Activated CD4-positive, alpha-beta T cell treated with anti-CD3 and anti-CD28 coated beads, Interleukin-2, amount 10 ng/mL, durations not matched to agents 24 days and 14 days (primary cell): ENCODE measurements around the gene ASIC1. TPM values are rescaled to one million over a fixed set of nuclear protein-coding genes. Genes with fewer than 3 reads are reported as not detected.
"Not testable (repeated sequence)": the region's sequence is repeated elsewhere in the genome, so short reads cannot be mapped to it uniquely, and the experiment has no call there.

Experiments used
- DNase-seq: peaks from one replicate; pipeline ENCODE4 v3.0.0; 2022
- H3K27ac Mint-ChIP-seq: one replicate; pipeline ENCODE4 v1.8.0; 2022; ENCODE audit warnings: mild to moderate bottlenecking, mixed read lengths
- H3K27me3 Mint-ChIP-seq: one replicate; pipeline ENCODE4 v1.8.0; 2022; ENCODE audit warnings: mixed read lengths
- H3K36me3 Mint-ChIP-seq: one replicate; pipeline ENCODE4 v1.8.0; 2022; ENCODE audit warnings: low read depth, mild to moderate bottlenecking, mixed read lengths
- H3K4me1 Mint-ChIP-seq: one replicate; pipeline ENCODE4 v1.8.0; 2021; ENCODE audit warnings: mixed read lengths
- H3K4me3 Mint-ChIP-seq: one replicate; pipeline ENCODE4 v1.8.0; 2022; ENCODE audit warnings: mild to moderate bottlenecking, moderate library complexity, mixed read lengths
- H3K9me3 Mint-ChIP-seq: one replicate; pipeline ENCODE4 v1.8.0; 2021; ENCODE audit warnings: mixed read lengths
- intact Hi-C: fragments of 100-400 bp; cut with micrococcal nuclease; formaldehyde crosslinking; loops from one replicate; pipeline ENCODE4 v1.15.1; 2023
- total RNA-seq: library from RNA; stranded (reverse); gene quantifications from 2 replicates; pipeline ENCODE4 v1.2.3, GENCODE V29; 2022

ASIC1 gene
- total RNA-seq, 1 donor from 2014 or later = 19.7 TPM

GRCh38 chr12:50074936-50075807 is 17.8 kb downstream of the ASIC1 start:
- peaks cover 13% of the 10 kb centered on the region for H3K4me1 Mint-ChIP-seq
- H3K4me3 Mint-ChIP-seq = no peak overlapping the region
- H3K36me3 Mint-ChIP-seq = no peaks in the 10 kb centered on the region
- H3K9me3 Mint-ChIP-seq = no peaks in the 10 kb centered on the region
- peak overlapping the region; percentile 41 for H3K27ac Mint-ChIP-seq
- peak; percentile 94 for DNase-seq
- intact Hi-C loops = loop anchor here (1.0 kb wide), 1 partner anchor 100 kb away; no protein-coding TSS in a partner anchor
- no peaks in the 10 kb centered on the region for H3K27me3 Mint-ChIP-seq

GRCh38 chr12:50075808-50076170 is 18.4 kb downstream of the ASIC1 start:
- peaks cover 7% of the 10 kb centered on the region for H3K4me1 Mint-ChIP-seq
- H3K36me3 Mint-ChIP-seq = no peaks in the 10 kb centered on the region
- H3K27ac Mint-ChIP-seq = no peak overlapping the region
- intact Hi-C loops = loop anchor here (1.0 kb wide), 1 partner anchor 100 kb away; no protein-coding TSS in a partner anchor
- no peak for DNase-seq
- no peaks in the 10 kb centered on the region for H3K27me3 Mint-ChIP-seq
- H3K9me3 Mint-ChIP-seq = no peaks in the 10 kb centered on the region
- H3K4me3 Mint-ChIP-seq = no peak overlapping the region

- Mint-ChIP-seq H3K4me1 (peaks cover 5% of the 10 kb centered on the region), H3K9me3 (no peaks in the 10 kb centered on the region), H3K36me3 (no peaks in the 10 kb centered on the region), H3K27ac (no peak overlapping the region), H3K27me3 (no peaks in the 10 kb centered on the region), H3K4me3 (no peak overlapping the region)
- intact Hi-C loops = no loop called here
- no peak for DNase-seq
These were observed 19.7 kb downstream of the ASIC1 start for GRCh38 chr12:50077099-50077498.

GRCh38 chr12:50078281-50078680 is 20.9 kb downstream of the ASIC1 start:
- Mint-ChIP-seq H3K4me3 (no peak overlapping the region), H3K9me3 (no peaks in the 10 kb centered on the region), H3K27ac (no peak overlapping the region), H3K4me1 (peaks cover 5% of the 10 kb centered on the region), H3K36me3 (no peaks in the 10 kb centered on the region), H3K27me3 (no peaks in the 10 kb centered on the region)
- no peak for DNase-seq
- intact Hi-C loops = no loop called here

GRCh38 chr12:50079771-50080170 is 22.4 kb downstream of the ASIC1 start:
- no peak for DNase-seq
- no peak overlapping the region for H3K4me3 Mint-ChIP-seq
- H3K27me3 Mint-ChIP-seq = no peaks in the 10 kb centered on the region
- intact Hi-C loops = no loop called here
- H3K27ac Mint-ChIP-seq = no peak overlapping the region
- no peaks in the 10 kb centered on the region for H3K9me3 Mint-ChIP-seq
- H3K36me3 Mint-ChIP-seq = no peaks in the 10 kb centered on the region
- H3K4me1 Mint-ChIP-seq = peaks cover 8% of the 10 kb centered on the region

- Mint-ChIP-seq H3K4me1 (peaks cover 11% of the 10 kb centered on the region), H3K36me3 (no peaks in the 10 kb centered on the region), H3K4me3 (no peak overlapping the region), H3K27ac (no peak overlapping the region), H3K27me3 (no peaks in the 10 kb centered on the region), H3K9me3 (no peaks in the 10 kb centered on the region)
- intact Hi-C loops = no loop called here
- DNase-seq = no peak
These were observed 23.9 kb downstream of the ASIC1 start for GRCh38 chr12:50081096-50081808.

GRCh38 chr12:50082644-50083043 is 25.2 kb downstream of the ASIC1 start:
- Mint-ChIP-seq H3K4me3 (no peak overlapping the region), H3K36me3 (peaks cover 12% of the 10 kb centered on the region), H3K9me3 (no peaks in the 10 kb centered on the region), H3K27me3 (no peaks in the 10 kb centered on the region), H3K27ac (peak overlapping the region; percentile 18), H3K4me1 (peaks cover 19% of the 10 kb centered on the region)
- intact Hi-C loops = no loop called here
- no peak for DNase-seq

- intact Hi-C loops = no loop called here
- no peak for DNase-seq
- peak overlapping the region; percentile 73 for H3K4me3 Mint-ChIP-seq
- H3K4me1 Mint-ChIP-seq = peaks cover 25% of the 10 kb centered on the region
- peak overlapping the region; percentile 79 for H3K27ac Mint-ChIP-seq
- no peaks in the 10 kb centered on the region for H3K9me3 Mint-ChIP-seq
- peaks cover 16% of the 10 kb centered on the region for H3K36me3 Mint-ChIP-seq
- H3K27me3 Mint-ChIP-seq = no peaks in the 10 kb centered on the region
These were observed 25.9 kb downstream of the ASIC1 start for GRCh38 chr12:50083301-50083700.

- DNase-seq, H3K27me3 Mint-ChIP-seq, H3K9me3 Mint-ChIP-seq: not testable (repeated sequence)
- intact Hi-C loops = loop anchor here (2.0 kb wide), 1 partner anchor 82 kb away; the partner anchor contains the start of gene CERS5
- Mint-ChIP-seq H3K4me1 (peaks cover 31% of the 10 kb centered on the region), H3K27ac (peak overlapping the region; percentile 95), H3K36me3 (peaks cover 26% of the 10 kb centered on the region), H3K4me3 (peak overlapping the region; percentile 93)
These were observed 27.0 kb downstream of the ASIC1 start for GRCh38 chr12:50084409-50084774.

- peaks cover 30% of the 10 kb centered on the region for H3K4me1 Mint-ChIP-seq
- H3K27me3 Mint-ChIP-seq = no peaks in the 10 kb centered on the region
- peak within 1 kb of the TSS; percentile 95 for H3K27ac Mint-ChIP-seq
- intact Hi-C loops = loop anchor here (1.0 to 2.0 kb wide), 2 partner anchors 27 to 82 kb away; partner anchors contain the start of genes CERS5 and COX14
- DNase-seq = peak; percentile 94
- peak within 1 kb of the TSS; percentile 93 for H3K4me3 Mint-ChIP-seq
- H3K9me3 Mint-ChIP-seq = no peaks in the 10 kb centered on the region
- peaks cover 31% of the 10 kb centered on the region for H3K36me3 Mint-ChIP-seq
These were observed 27.6 kb downstream of the ASIC1 start, which contains the start of gene SMARCD1 for GRCh38 chr12:50084775-50085614. Gene SMARCD1 (plus strand): TSS chr12:50085342. CDS start chr12:50085370, 28 bp downstream.

GRCh38 chr12:50085615-50086072 is 28.2 kb downstream of the ASIC1 start:
- no peak for DNase-seq
- Mint-ChIP-seq H3K9me3 (no peaks in the 10 kb centered on the region), H3K36me3 (peaks cover 36% of the 10 kb centered on the region), H3K27me3 (no peaks in the 10 kb centered on the region), H3K4me1 (peaks cover 30% of the 10 kb centered on the region), H3K27ac (peak overlapping the region; percentile 89), H3K4me3 (peak overlapping the region; percentile 93)
- intact Hi-C loops = loop anchor here (1.0 to 2.0 kb wide), 2 partner anchors 27 to 81 kb away; partner anchors contain the start of genes CERS5 and COX14

- peak overlapping the region; percentile 93 for H3K4me3 Mint-ChIP-seq
- H3K4me1 Mint-ChIP-seq = peaks cover 30% of the 10 kb centered on the region
- no peak for DNase-seq
- intact Hi-C loops = no loop called here
- no peaks in the 10 kb centered on the region for H3K9me3 Mint-ChIP-seq
- H3K36me3 Mint-ChIP-seq = peaks cover 38% of the 10 kb centered on the region
- peak overlapping the region; percentile 1 for H3K27ac Mint-ChIP-seq
- H3K27me3 Mint-ChIP-seq = no peaks in the 10 kb centered on the region
These were observed 28.8 kb downstream of the ASIC1 start for GRCh38 chr12:50086148-50086547.

- no peak for DNase-seq
- intact Hi-C loops = no loop called here
- Mint-ChIP-seq H3K4me3 (no peak overlapping the region), H3K27ac (no peak overlapping the region), H3K27me3 (no peaks in the 10 kb centered on the region), H3K9me3 (no peaks in the 10 kb centered on the region), H3K4me1 (peaks cover 30% of the 10 kb centered on the region), H3K36me3 (peaks cover 47% of the 10 kb centered on the region)
These were observed 29.8 kb downstream of the ASIC1 start for GRCh38 chr12:50087151-50087550.
